HG03135 (cell line): Measurements from ENCODE around the gene KIF16B.

Experiments used
- ATAC-seq: cut with Tn5 transposase; IDR thresholded peaks from one replicate; pipeline ENCODE4 v1.9.1; 2021; ENCODE audit warnings: mild to moderate bottlenecking, moderate library complexity; ENCODE audit not compliant: unreplicated experiment

The KIF16B gene

GRCh38 chr20:16308754-16309153, 264.5 kb downstream of the KIF16B start:
- ATAC-seq = no peak

GRCh38 chr20:16302818-16303217, 270.4 kb downstream of the KIF16B start:
- ATAC-seq = no peak

DNA sequence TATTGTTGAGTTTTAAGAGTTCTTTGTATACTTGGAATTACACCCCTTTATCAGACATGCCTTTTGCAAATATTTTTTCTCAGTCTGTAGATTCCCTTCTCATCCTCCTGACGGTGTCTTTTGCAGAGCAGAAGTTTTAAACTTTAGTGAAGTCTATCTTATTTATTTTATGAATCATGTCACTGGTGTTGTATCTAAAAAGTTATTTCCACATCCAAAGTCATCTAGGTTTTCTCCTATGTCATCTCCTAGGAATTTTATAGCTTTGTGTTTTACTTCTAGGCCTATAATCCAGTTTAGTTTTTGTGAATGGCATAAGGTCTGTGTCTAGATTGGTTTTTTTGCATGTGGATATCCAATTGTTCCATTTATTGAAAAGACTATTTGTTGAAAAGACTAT, 271.3 kb downstream of the KIF16B start:
- no peak for ATAC-seq

- no peak for ATAC-seq
Observed at GRCh38 chr20:16299897-16300296, 273.4 kb downstream of the KIF16B start.

- no peak for ATAC-seq
Observed at GRCh38 chr20:16296931-16297330, 276.3 kb downstream of the KIF16B start.

DNA sequence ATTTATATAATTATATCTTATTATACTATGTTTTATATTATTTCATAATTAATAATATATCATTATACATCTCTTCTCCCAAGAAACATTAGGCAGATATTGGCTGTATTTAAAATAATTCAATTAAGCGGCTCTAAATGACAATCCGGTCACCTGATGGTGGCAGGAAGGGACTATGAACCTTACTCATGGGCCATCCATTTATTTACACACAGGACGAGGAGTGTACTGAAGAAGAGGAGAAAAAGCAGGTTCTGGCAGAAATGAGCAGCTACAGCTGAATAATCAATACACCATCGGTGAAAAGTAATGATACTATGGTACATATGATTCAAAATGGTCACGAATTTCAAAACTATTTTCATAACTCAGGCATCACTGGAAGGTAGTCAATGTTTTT, 277.7 kb downstream of the KIF16B start:
- no peak for ATAC-seq

DNA sequence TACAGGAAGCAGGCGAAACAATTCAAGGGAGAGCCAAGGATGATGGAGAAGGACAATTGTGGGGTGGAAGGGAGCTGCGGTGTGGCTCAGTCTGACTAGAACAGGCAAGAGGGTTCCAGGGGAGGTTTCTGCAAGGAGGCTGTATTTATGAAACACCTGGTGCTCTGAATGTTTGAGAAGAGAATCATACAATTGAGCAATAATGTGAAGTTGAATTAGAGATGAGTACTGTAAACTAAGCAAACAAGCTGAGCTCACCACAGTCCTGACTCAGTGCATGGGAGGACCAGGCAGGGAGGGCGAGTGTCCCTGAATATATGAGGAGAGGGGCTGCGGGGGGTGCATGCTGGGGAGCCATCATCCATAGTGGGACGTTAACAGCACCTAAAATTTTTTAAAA, 279.7 kb downstream of the KIF16B start:
- ATAC-seq = no peak

GRCh38 chr20:16292226-16292880, 280.9 kb downstream of the KIF16B start:
- ATAC-seq = no peak

DNA sequence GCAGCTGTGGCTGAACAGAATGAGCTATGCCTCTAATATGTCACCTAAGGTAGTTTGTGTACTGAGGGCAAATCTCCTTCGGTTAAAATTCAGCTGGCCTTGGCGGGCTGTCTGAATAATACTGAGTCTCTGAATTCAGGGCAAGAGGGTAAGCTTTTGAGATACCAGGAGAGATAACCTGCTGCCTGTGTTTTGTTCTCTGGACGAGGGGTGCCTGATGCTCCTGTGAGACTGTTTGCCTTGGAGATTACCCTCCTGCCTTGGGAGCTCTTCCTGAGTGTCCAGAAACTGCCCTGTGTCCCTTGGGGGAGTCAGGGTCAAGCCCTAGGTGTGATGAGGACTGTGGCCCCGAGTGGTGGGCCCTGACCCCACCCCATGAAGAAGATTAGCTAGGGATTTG, 282.9 kb downstream of the KIF16B start:
- no peak for ATAC-seq

- ATAC-seq = no peak
Observed at GRCh38 chr20:16287776-16288175, 285.5 kb downstream of the KIF16B start.

GRCh38 chr20:16286601-16287000, 286.6 kb downstream of the KIF16B start:
- ATAC-seq = no peak

DNA sequence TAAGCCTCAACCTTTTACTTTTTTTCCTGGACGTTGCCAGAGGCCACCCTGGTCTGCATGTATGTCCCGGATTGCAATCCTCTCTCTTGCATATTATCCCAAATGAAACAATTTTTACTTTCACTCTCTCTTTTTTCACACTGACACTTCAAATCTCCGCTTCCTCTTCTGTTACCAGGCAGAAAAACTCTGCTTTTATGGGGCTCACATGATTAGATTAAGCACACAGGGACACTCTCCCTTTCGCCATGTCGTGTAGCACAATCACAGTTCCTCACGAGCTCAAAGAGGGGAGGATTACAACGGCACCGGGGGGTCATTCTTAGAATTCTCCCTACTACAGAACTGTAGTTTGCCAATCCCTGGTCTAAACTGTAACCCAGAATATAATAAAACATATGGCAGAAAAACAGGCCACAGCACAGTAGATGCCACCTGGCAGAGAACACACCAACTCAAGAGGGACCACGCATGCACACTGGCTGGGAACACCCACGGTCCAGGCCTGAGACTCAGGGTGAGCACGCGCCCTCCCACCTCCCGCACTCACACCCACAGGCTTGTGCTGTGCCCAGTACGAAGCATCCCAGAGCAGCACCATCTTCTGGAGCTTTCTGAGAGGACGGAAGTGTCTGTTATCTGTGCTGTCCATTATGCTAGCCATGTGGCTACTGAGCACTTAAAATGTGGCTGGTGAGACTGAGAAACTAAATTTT, 288.7 kb downstream of the KIF16B start:
- ATAC-seq = no peak

DNA sequence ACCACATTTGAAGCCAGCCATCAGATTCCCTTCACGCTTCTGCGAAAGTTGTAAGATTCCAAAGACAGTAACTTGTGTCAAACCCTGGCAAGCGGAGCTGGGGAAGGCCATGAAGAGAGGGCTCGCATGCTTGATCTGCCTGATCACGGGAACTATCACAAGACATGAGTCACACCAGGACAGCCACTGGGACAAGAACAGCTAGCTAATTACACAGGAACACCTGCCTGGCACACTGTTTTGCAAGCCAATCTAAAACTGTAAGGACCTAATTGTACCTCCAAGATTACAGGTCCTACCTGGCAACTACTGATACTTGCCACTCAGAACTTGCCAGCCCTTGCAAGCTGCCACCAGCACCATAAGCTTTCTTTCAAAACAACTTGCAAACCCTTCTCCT, 289.3 kb downstream of the KIF16B start:
- ATAC-seq = no peak

- no peak for ATAC-seq
Observed at GRCh38 chr20:16283307-16283706, 289.9 kb downstream of the KIF16B start.

GRCh38 chr20:16280219-16280618, 293.0 kb downstream of the KIF16B start:
- ATAC-seq = no peak

GRCh38 chr20:16279320-16279719, 293.9 kb downstream of the KIF16B start:
- ATAC-seq = no peak

GRCh38 chr20:16273812-16274555, 299.3 kb downstream of the KIF16B start:
- no peak for ATAC-seq

GRCh38 chr20:16272780-16273360, 300.4 kb downstream of the KIF16B start:
- no peak for ATAC-seq

DNA sequence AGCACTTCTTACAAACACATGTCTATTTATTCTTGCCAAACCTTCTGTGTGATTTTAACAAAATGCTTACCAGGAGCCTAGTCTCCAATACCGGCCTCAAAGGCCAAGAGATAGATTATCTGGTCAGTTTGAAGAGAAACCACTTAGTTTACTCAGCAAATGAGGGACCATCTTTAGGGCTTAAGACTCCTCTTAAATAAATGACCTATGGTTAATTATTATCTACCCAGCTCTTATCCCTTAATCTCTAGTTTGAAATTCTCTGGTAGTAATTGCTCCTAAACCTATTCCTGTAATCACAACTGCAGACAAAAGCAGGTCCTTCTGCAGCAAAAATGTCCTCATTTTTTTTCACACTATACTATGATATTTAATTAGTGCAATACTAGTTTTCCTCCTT, 301.8 kb downstream of the KIF16B start:
- no peak for ATAC-seq

DNA sequence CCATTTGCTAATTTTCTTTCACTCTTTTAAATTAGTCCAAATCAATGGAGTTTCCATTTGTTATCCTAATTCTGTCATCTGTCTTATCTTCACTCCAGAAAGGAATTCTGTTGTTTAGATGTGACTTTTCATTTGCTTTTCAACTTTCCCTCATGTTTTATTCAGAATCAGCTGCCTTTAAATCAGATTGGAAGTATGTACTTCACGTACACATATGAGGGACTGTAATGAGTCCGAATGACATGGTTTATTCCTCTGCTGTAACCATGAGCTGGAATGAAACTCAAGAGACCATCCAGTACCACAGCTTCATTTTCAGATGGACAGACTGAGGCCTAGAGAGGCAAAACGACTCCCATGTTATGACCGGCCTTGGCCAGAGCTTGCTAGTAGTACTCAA, 302.3 kb downstream of the KIF16B start:
- ATAC-seq = no peak

DNA sequence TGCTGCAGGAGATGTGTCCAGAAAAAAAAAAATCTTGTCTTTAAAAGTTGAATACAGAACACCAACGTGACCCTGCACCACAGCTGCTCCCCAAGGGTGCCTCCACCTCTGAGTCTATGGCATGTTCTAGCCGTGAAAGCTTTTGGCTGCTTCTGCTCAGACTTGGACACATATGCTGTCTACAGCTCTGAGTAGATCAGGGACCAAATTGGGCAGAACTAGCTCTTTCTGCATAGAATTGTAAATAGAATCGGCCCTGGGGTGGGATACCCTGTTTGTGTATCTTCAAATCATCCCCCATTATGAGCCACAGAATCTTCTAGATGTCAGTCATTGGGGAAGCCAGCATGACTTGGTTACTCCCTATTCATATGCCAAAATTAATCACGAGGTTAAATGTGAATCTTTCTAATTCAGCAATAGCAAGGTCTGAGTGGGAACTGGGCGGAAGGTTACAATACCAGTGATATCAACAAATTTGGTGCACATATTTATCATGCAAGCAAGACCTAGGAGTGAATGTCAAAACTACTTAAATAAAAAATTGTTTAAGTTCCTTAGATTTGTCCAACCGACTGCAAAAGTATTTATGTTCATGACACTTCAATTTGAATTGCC, 302.8 kb downstream of the KIF16B start:
- no peak for ATAC-seq
